GM19025 (cell line): Measurements from ENCODE around the gene CPXM1.
"Not testable (repeated sequence)": the region's sequence is repeated elsewhere in the genome, so short reads cannot be mapped to it uniquely, and the experiment has no call there.

Source experiments
- ATAC-seq: cut with Tn5 transposase; IDR thresholded peaks from one replicate; pipeline ENCODE4 v1.9.1; 2021; ENCODE audit warnings: mild to moderate bottlenecking, low read depth, moderate library complexity; ENCODE audit not compliant: unreplicated experiment

The CPXM1 gene

DNA sequence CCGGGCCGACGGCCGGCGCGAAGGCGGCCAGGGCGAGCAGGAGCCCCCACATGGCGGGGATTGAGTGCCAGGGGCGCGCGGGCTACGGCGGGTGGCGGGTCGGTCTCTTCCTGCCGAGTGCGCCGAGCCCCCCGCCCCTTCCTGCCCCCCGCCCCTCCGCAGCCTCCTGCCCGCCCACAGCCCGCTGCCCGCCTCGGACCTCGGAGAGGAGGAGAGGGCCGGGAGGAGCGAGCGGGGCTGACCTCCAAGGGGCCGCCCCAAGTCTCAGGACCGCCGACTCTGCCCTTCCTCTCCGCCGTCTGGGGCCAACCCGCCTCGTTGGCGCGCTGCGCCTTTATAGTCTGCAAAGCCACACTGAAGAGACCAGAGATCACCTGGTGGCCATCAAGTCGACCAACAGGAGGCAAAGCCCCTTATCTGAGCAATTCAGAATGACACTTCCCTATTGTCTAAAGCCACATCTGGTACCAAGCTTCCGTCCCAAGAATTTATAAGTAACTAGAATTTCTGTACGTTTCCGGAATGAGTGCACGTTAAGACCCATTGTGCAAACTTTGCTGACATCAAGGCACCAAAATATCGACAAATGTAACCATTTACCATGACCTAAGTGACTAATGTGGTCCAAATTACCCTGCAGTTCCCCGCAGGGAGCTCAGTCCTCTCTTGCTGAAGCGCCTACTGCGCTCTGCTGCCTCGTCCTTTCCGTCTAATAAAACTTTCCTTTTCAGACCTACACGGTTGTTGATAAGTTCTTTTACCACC, at the start of gene CPXM1:
TSS of gene CPXM1 (minus strand) at position 107 of the 765 bp plus-strand sequence. CDS start at position 52, 55 bp downstream.
- ATAC-seq, result peak; percentile 56

DNA sequence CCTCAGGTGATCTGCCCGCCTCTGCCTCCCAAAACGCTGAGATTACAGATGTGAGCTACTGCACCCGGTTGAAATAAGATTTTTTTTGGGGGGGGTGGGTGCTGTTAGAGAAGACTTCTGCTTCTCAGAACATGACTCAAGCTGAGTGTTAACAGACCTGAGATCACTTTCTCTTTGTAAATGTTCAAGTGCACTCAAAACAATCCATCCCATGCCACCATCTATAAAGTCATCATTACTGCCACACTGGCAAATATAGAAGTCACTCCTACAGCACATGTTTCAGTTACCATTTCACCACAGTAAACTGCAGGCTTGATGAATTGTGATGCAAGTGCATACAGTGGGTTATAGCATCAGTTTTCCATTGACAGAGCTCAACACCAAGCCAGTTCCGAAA, 49.1 kb upstream of the CPXM1 start:
- no peak for ATAC-seq

DNA sequence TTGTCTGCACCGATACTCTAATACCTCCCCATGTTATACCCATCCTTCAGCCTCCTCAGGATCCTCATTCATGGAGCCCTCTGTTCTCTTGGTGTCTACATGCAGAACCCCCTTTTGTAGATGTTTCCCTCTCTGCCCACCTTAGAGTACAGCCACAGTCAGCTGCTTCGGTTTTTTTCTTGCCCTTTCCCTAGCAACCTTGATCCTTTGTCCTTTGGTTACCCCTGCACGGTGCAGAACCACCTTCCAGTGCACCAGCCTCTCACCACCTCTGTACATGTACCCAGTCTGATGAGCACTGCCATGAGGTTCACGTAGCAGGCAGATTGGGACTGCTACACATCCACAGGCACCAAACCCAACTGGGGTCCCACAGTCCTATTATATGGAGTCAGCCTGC, 47.4 kb upstream of the CPXM1 start:
- no peak for ATAC-seq

DNA sequence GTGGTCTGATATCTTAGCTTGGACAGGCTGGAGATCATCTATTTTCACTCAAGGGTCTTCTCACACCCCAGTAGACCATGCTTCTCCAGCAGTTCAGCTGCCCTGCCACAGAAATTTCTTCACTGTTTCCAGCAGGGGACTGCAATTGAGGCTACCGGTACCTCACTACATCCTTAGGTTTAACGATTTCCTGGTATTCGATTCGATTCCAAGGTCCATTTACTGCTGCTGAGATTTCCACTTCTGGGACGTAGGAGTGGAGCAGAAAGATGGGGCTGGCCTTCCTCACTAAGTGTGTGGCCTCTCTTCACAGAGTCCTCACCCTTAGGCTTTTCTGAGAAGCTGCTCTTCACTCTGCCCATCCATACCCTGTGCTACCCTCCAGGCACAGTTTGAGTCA, 46.3 kb upstream of the CPXM1 start:
- no peak for ATAC-seq

DNA sequence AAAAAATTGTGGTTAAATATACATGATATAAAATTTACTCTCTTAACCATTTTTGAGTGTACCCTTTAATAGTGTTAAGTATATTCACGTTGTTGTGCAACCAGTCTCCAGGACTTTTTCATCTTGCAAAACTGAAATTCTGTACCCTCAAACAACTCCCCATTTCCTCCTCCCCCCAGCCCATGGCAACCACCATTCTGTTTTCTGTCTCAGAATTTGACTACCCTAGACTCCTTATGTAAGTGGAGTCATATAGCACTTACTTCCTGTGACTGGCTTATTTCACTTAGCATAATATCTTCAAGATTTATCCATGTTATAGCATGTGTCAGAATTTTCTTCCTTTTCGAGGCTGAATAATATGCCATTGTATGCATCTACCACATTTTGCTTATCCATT, 45.2 kb upstream of the CPXM1 start:
- no peak for ATAC-seq

DNA sequence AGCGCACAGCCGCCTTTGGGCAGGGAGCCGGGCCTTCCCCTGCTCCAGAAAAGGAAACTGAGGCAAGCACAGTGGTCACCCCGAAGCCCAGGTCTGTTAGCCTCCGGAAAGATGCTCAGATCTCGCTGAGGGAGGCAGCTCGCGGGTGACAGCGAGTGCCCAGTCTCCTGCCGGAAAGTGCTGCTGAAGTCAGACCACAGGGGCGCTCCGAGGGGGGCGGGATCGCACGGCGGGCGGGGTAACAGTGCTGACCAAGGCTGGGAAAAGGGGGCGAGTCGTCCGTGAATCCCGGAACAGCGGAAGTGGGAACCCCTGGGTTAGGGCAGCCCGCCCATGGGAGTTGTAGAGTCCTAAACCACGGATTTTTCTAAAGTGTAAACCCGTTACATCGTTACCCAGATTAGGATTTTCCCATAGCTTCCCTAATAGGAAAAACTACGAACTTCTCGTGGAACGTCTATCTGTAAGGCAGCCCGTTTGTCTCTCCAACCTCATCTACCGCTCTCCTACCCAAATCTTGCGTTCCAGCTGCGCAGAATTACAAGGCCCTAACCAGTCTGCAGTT, 40.6 kb upstream of the CPXM1 start:
- ATAC-seq, result peak; percentile 24

DNA sequence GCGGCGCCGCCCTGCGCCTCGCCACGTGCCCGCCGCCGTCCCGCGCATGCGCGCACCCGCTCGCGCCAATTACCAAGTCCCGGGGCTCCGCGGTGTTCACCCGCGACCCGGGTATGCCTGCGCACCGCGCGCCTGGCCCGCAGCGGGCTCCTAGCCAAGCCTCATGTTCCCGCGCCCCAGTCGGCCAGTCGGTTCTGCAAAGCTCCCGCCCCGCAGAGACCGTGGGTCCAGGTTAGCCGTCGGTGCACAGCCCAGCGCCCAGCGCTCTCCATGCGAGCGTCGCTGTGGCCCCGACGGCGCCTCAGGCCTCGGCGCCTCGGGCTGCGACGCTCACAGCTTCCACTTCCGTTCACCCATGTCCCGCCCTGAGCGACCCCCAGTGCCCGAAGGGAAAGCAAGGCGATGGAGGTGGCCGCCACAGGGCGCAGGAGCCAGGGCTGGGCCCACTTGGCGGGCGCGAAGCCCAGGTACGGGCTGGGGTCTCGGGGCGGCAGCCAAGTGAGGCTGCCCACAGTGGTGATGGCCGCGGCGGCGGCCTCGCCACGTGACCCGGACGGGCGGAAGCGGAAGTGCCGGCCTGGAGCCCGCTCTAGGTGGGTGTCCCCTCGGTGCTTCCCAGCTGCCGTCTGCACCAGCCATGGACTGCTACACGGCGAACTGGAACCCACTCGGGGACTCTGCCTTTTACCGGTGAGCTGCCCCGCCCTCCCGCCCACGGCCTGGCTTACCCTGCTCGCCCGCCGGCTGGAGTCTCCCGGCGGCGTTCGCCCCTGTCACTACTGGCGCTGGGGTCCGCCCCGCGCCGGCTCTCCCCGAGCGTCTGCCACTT, 39.9 kb upstream of the CPXM1 start, which contains the start of the genes PCED1A and VPS16:
TSS of gene PCED1A (minus strand) at position 518 of the 829 bp plus-strand sequence. CDS start 743 bp downstream, outside the sequence.
TSS of gene VPS16 (plus strand) at position 608 of the 829 bp plus-strand sequence. CDS start at position 638, 30 bp downstream.
- peak; percentile 97 for ATAC-seq

DNA sequence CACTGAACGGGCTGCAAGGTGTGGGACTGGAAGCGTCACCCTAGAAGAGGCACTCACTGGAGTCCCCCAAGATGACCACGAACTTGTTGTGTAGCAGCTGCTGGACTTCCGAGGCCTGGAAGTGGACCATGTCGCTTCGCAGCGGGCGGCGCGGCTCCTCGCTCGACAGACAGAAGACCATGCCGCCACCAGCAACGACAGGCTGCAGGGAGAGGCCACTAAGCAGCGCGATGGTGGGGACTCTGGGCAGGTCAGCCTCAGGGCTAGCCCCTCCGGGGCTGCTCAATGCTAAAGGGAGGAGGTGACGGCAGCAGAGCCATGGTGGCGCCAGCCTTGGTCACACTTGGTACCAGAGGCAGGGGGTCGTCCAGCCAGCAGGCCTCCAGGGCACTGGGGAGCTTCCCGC, 39.3 kb upstream of the CPXM1 start:
- no peak for ATAC-seq

DNA sequence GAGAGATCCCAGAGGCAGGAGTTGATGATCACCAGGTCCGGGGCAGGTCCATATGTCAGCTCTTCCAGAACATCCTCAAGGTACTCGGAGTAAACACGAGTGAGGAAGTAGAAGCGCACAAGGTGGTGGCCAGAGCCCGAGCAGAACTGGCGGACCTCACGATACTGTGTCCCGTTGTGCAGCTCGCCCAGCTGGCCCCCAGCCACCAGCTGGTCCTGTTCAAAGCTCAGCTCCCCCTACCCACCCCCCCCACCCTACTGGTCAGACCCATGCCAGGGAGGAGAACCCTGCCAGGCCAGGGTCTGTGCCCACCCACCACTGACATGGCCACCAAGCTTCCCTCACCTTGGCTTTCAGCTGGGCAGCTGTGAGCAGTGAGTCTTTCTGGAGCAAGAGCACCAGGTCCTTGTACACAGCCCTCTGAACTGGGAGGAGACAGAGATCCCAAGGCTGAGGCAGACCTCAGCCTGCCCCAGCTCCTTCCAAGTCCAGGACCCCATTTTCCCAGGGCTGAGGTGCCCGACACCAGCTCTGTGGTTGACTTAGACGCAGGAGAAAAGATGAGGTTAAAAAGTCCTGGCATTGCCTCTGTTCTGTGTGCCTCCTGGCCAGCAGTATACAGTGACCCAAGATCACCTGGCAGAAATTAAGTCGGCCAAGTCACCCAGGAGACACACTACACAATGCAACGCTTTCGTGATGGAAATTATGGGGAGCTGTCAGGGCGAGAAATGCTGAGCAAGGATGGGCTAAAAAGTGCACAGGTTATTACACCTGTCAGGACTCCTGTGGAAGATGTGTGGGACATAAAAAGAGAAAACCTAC, 38.6 kb upstream of the CPXM1 start:
- ATAC-seq, result no peak

DNA sequence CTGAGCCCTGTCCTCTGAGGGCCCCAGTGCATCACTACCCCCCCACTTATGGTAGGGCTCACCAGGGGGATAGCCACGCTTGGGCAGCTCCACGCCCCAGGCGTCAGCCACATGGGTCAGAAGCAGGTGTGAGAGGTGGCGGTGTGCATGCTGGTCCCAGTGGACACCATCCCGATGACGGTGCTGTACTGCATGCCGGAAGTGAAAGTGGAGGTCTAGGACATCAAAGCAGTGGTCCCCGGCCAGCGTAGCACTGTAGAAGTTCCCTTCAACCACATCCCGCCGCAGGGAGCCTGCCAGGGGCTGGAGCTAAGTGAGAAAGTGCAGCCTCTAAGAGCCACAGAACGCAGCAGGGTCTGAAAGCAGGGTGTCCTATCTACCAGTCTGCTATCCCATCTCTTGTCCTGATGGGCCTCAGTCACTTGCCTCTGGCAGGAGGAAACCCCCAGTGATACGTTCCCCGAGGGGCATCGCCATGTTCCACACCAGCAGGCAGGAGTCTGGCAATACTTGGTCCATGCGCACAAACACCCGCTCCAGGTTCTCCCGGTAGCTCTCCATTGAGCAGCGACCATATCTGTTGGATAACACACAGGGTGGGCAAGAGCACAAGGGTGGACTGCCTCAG, 37.9 kb upstream of the CPXM1 start:
- ATAC-seq, result no peak

DNA sequence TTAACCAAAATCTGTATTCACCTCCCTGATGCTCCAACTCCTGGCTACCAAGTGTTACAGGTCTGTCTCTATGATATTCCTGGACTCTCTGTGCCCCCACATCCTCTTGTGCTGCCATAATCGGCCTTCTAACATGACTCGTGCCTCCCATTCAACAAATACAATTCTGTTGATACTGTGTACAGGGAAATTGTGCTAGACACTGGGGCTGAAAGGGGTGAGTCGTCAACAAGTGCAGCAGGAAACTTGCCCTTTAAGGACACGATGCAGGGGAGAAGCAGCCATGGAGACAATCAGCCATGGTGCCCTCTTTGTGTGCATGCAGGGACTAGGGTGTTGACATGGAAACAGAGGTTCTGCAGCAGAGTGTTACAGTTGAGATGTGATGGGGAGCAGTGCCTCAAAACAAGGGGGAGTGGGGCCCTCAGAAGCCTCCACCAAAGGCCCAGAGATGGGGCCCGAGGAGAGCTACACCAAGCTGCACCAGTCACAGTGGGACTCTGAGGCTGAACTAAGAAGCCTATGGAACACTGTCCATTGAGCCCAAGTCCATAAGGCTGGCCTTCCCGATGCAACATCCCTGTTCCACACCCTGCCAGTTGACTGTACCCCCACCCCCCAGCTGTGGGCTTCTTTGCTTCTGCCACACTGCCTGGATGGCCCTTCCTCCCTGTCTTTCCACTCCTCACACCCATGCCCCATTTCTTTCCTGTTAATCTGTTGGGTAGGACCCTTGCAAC, 37.0 kb upstream of the CPXM1 start:
- ATAC-seq, result no peak

DNA sequence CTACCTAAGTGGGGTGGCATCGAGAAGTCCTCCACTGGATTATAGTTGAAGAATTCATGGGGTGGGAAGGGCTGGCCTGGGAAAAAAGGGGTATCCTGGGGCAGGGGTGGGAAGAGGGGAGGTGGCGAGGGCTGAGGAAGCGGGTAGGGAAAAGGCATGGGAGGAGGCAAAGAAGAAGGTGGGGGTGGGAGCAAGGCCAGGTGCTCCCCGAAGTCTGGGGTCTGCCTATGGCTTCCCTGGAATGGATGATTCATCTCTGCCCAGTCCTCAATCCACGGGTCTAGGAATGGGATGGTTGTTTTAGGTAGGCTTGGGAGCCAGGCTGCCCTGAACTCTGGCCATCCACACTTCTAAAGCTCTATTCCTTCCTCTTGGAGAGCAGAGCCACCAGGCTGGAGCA, 35.6 kb upstream of the CPXM1 start:
- ATAC-seq, result no peak

DNA sequence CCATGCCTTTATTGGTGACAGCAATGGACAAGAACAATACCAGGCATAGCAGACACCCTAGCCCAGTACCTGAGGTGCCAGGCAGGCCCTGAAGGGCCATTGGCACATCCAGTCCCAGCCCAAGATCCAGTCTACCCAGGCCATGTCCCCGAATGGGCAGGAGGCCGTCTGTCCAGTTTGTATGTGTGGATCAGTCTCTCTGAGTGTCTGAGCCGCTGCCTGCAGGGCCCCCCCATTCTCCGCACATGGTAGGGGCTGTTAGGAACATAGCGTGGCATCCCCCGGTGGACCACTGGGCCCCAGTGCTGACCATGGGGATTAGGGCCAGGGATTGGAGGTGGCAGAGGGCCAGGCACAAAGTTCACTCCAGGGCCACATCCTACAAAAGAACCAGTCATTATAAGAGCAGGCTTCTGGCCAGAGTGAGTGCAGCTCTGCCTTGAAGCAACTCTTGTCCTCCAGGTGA, 34.9 kb upstream of the CPXM1 start:
- no peak for ATAC-seq

DNA sequence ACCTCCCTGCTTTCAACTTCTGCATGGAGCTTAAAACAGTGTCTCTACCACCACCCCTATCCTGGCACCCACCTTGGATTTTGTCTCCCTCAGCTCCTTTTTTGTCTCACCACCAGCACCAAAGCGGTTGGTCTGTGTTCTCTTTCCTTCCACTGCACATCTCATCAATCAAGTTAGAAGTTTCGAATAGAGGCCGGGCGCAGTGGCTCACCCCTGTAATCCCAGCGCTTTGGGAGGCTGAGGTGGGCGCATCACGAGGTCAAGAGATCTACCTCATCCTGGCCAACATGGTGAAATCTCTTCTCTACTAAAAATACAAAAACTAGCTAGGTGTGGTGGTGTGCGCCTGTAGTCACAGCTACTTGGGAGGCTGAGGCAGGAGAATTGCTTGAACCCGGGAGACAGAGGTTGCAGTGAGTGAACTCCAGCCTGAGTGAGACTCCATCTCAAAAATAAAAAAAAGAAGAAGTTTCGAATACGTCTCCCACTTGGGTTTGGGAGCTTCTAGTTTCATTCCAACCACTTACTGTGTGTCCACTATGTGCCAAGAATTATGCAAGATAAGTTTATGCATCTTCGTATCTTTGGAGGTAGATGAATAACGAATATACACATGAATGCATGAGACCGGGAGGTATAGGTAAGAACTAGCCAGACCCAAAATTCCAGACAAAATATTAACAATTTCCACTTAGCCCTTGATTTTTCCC, 34.1 kb upstream of the CPXM1 start:
- no peak for ATAC-seq

DNA sequence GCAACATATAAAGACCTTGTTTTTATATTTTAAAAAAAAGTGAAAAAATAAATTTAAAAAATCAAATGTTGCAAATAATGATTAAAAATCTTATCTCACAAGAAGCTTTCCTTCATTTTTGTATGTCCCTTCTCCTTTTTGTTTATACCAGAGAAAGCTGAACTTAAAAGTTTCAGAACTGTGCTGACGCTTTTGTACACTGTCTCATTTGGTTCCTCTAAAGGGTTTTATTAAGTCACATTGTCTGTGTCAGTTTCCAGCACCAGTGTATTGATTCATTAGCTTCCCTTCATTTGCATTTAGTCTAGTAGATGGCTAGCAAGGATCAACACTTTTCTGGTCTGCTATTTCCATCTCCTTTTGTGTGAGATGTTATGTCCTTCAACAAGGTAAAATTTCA, 33.3 kb upstream of the CPXM1 start:
- ATAC-seq, result no peak

DNA sequence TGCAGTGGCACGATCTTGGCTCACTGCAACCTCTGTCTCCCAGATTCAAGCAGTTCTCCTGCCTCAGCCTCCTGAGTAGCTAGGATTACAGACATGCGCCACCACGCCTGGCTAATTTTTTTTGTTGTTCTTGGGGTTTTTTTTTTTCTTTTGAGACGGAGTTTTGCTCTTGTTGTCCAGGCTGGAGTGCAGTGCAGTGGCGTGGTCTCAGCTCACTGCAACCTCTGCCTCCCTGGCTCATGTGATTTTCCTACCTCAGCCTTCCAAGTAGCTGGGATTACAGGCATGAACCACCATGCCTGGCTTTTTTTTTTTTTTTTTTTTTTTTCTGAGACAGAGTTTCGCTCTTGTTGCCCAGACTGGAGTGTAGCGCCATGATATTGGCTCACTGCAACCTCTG, 30.8 kb upstream of the CPXM1 start:
- not testable (repeated sequence) for ATAC-seq

DNA sequence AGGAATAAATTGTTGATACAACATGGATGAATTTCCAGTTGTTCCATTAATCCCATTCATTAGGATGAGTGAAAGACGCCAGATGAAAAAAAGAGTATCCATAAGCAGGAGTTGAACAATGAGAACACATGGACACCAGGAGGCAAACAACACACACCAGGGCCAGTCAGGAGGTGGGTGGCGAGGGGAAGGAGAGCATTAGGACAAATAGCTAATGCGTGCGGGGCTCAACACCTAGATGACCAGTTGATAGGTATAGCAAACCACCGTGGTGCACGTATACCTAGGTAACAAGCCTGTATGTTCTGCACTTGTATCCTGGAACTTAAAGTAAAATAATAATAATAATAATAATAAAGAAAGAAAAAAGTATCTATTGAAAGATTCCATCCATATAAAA, 28.9 kb upstream of the CPXM1 start:
- no peak for ATAC-seq

DNA sequence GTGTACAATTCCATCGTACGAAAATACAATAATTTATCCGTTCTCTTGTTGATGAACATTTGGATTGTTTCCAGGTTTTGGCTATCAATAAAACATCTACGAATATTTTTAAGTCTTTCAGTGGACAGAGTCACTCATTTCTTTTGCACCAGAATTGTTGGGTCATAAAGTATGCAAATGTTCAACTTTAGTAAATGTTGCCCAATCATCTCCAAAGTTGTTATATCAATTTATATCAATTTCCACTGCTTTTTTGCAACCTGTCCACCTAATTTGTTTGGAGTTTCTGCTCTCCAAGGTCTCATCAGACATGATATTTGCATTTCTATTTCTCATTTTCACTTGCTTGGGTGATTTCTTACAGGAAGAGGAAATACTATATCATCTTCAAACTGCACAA, 26.2 kb upstream of the CPXM1 start:
- no peak for ATAC-seq

DNA sequence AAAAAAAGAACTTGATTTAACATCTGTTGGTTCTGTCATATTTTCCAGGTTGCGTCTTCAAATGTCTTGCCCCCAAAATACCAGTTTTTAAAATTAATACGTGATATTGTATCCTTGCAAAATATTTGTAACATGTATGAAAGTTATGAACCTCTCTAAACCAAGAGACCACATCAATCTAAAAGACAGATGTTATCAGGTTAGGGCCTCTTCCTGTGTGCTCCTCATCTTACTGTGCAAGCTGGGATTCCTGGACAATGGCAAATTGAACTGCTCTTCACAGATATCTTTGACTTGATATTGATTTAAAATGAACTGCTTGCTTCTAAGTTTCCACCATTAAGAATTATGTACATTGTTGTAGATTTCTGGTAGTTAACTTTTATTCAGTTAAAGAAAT, 25.3 kb upstream of the CPXM1 start:
- no peak for ATAC-seq
